Ovary (tissue), 9 donors: ENCODE measurements around the gene KLHL24. TPM values are rescaled to one million over a fixed set of nuclear protein-coding genes. Genes with fewer than 3 reads are reported as not detected.

Experiments used
- DNase-seq, 5 donors: peaks; one replicate each; pipeline ENCODE4 v3.0.0-alpha.2; 2019 to 2020
- H3K27ac ChIP-seq, 2 donors: fragments of 200-600 bp; one replicate each; pipeline versions ENCODE4 v1.5.1 to v1.8.0; 2019 to 2022
- H3K27me3 ChIP-seq: fragments of 200-600 bp; one replicate; pipeline ENCODE4 v1.8.0; 2022
- H3K36me3 ChIP-seq: fragments of 200-600 bp; sonication (generic); one replicate; pipeline ENCODE4 v1.5.1; 2019
- H3K4me1 ChIP-seq: one replicate; pipeline ENCODE4 v1.8.1; 2013; ENCODE audit warnings: mild to moderate bottlenecking, moderate library complexity; ENCODE audit not compliant: insufficient read depth
- H3K4me3 ChIP-seq: fragments of 200-600 bp; sonication (generic); one replicate; pipeline ENCODE4 v1.5.1; 2017
- H3K9me3 ChIP-seq, 2 donors: fragments of 200-600 bp in 1 of 2; sonication (generic) in 1 of 2; one replicate each; pipeline versions ENCODE4 v1.5.1 to v1.8.1; 2013 to 2019; ENCODE audit warnings: mild to moderate bottlenecking in 1 of 2, moderate library complexity in 1 of 2
- CTCF ChIP-seq, 3 donors: fragments of 450-650 bp in 2 of 3; fragments of 200-600 bp in 1 of 3; IDR thresholded peaks; one replicate each; pipeline versions ENCODE4 v1.5.1 to v1.8.0; 2016 to 2022; ENCODE audit warnings: antibody characterized with exemption in 3 of 3, mild to moderate bottlenecking in 1 of 3
- EP300 ChIP-seq: sonication (generic); formaldehyde crosslinking; IDR thresholded peaks from one replicate; pipeline ENCODE4 v1.6.1; 2017; ENCODE audit warnings: antibody characterized with exemption
- POLR2A ChIP-seq: fragments of 450-650 bp; IDR thresholded peaks from one replicate; pipeline ENCODE4 v1.6.1; 2017; ENCODE audit warnings: antibody characterized with exemption, mild to moderate bottlenecking, moderate library complexity
- WGBS, 3 donors: extraction: QIAGEN DNeasy Blood & Tissue Kit in 1 of 3; methylation state at CpG; one replicate each; pipeline versions ENCODE4 v1.1.5 to v1.1.7; 2013 to 2017; 5-methylcytosine and 5-hydroxymethylcytosine counted together
- intact Hi-C, 4 donors: fragments of 100-400 bp; cut with DNase I; formaldehyde crosslinking; loops; one replicate each; pipeline versions ENCODE4 v1.11.0 to v1.15.1; 2022 to 2023
- polyA plus RNA-seq, 2 donors: library from polyadenylated mRNA; stranded (reverse); fragments of 200-250 nt in 1 of 2; fragments of 350-450 nt in 1 of 2; fragmentation: Illumina TruSeq in 1 of 2; extraction: RNeasy Lipid Tissue Mini Kit (QIAGEN cat#74804) in 1 of 2; gene quantifications; one replicate each; pipeline ENCODE4 v1.2.3, GENCODE V29; 2013 to 2014
- total RNA-seq, 7 donors: library from RNA; depleted of rRNA in 2 of 7; stranded (reverse); fragments of >200 nt in 2 of 7; fragmentation: NEBNext Ultra II Directional in 3 of 7; extraction: Animal tissue kit (Norgen Biotek cat#: 25700) in 3 of 7; gene quantifications; one replicate each; pipeline versions ENCODE4 v1.1.0 to v1.2.4, GENCODE V29; 2016 to 2023
- donor health status: DM: no; HTN: no; CAD: no; lungs with moderate emphysema.
- donor health status: DM: no; HTN: no; CAD: no.
- donor health status: Bipolar disorder and iron deficiency.
- donor health status: DM: yes; HTN: yes; CAD: no.
- donor health status: DM: no; HTN: no; CAD: no.
- donor health status: DM: yes; HTN: yes; CAD: no.

Gene KLHL24
- total and polyA plus RNA-seq, 9 donors, result 17.7 to 135 (median 70.7) TPM

- WGBS, 3 donors, result 74 to 82% (median 77%) methylated on average over 3 of the region's 3 CpGs
- H3K9me3 ChIP-seq, result no peaks in the 10 kb centered on the region
- intact Hi-C loops, result no loop called here
- no peak overlapping the region for H3K27ac ChIP-seq
- no peaks in the 10 kb centered on the region for H3K36me3 ChIP-seq
- no peak for TF ChIP-seq POLR2A
- no peak for TF ChIP-seq EP300
- TF ChIP-seq CTCF (IDR thresholded peaks at IDR 0.05), result no peak
- no peak overlapping the region for H3K4me3 ChIP-seq
- no peaks in the 10 kb centered on the region for H3K27me3 ChIP-seq
- H3K4me1 ChIP-seq, result no peaks in the 10 kb centered on the region
- DNase-seq, result no peak
Measured at GRCh38 chr3:183718012-183718411, 82.6 kb downstream of the KLHL24 start.

- Histone ChIP-seq H3K27me3 (no peaks in the 10 kb centered on the region), H3K36me3 (no peaks in the 10 kb centered on the region), H3K4me1 (no peaks in the 10 kb centered on the region), H3K9me3 (no peaks in the 10 kb centered on the region), H3K27ac (no peak overlapping the region), H3K4me3 (no peak overlapping the region)
- 57 to 89% (median 70%) methylated on average over 6 of the region's 6 CpGs for WGBS, 3 donors
- intact Hi-C loops, result no loop called here
- TF ChIP-seq POLR2A, result no peak
- no peak for TF ChIP-seq CTCF (IDR thresholded peaks at IDR 0.05)
- TF ChIP-seq EP300, result no peak
- no peak for DNase-seq
Measured at GRCh38 chr3:183725387-183725786, 90.0 kb downstream of the KLHL24 start.

GRCh38 chr3:183728204-183728603, 92.8 kb downstream of the KLHL24 start:
- no peak for DNase-seq
- Histone ChIP-seq H3K9me3 (no peaks in the 10 kb centered on the region), H3K4me1 (no peaks in the 10 kb centered on the region), H3K4me3 (no peak overlapping the region), H3K27me3 (no peaks in the 10 kb centered on the region), H3K36me3 (no peaks in the 10 kb centered on the region), H3K27ac (no peak overlapping the region)
- 79 to 88% (median 88%) methylated on average over 1 of the region's 1 CpG for WGBS, 3 donors
- intact Hi-C loops, result no loop called here
- TF ChIP-seq POLR2A (no peak), EP300 (no peak), CTCF (IDR thresholded peaks at IDR 0.05) (no peak)

GRCh38 chr3:183730361-183730760, 94.9 kb downstream of the KLHL24 start:
- WGBS, 3 donors, result 78 to 87% (median 85%) methylated on average over 2 of the region's 2 CpGs
- no peaks in the 10 kb centered on the region for H3K27me3 ChIP-seq
- H3K9me3 ChIP-seq, result no peaks in the 10 kb centered on the region
- no peaks in the 10 kb centered on the region for H3K4me1 ChIP-seq
- no peaks in the 10 kb centered on the region for H3K36me3 ChIP-seq
- intact Hi-C loops, result no loop called here
- H3K4me3 ChIP-seq, result no peak overlapping the region
- no peak for TF ChIP-seq EP300
- no peak for TF ChIP-seq POLR2A
- TF ChIP-seq CTCF (IDR thresholded peaks at IDR 0.05), result no peak
- H3K27ac ChIP-seq, result no peak overlapping the region
- DNase-seq, result no peak

GRCh38 chr3:183731611-183732010, 96.2 kb downstream of the KLHL24 start:
- DNase-seq, result no peak
- Histone ChIP-seq H3K36me3 (no peaks in the 10 kb centered on the region), H3K4me1 (no peaks in the 10 kb centered on the region), H3K9me3 (no peaks in the 10 kb centered on the region), H3K4me3 (no peak overlapping the region), H3K27ac (no peak overlapping the region), H3K27me3 (no peaks in the 10 kb centered on the region)
- WGBS, 3 donors, result 88 to 96% (median 92%) methylated on average over 5 of the region's 5 CpGs
- TF ChIP-seq EP300 (no peak), CTCF (IDR thresholded peaks at IDR 0.05) (no peak)
- intact Hi-C loops, result no loop called here
